HepG2 (cell line): ENCODE data around the gene SPACDR. TPM values are rescaled to one million over a fixed set of nuclear protein-coding genes. Genes with fewer than 3 reads are reported as not detected.
A peak's percentile ranks its signal among the peaks of the same experiment; 100 is the strongest.

Source experiments
- CCAR2 ChIP-seq: fragments of 200-400 bp; formaldehyde crosslinking; optimal IDR thresholded peaks from 2 replicates; pipeline ENCODE3; 2018; ENCODE audit warnings: low read depth, mild to moderate bottlenecking, low read length, moderate library complexity
- CCDC6 ChIP-seq: sonication (generic); formaldehyde crosslinking; IDR thresholded peaks from 2 replicates; pipeline ENCODE4 v1.8.1; 2022; ENCODE audit warnings: mild to moderate bottlenecking, missing genetic modification reagents, moderate library complexity
- EZH2 ChIP-seq: conservative IDR thresholded peaks from 2 replicates; pipeline ENCODE4 v1.6.1; 2012; ENCODE audit warnings: mild to moderate bottlenecking, low read depth, low read length, moderate library complexity
- KLF11 ChIP-seq: IDR thresholded peaks from 2 replicates; pipeline ENCODE4 v1.6.1; 2016; ENCODE audit warnings: missing compliant biosample characterization
- MAFF ChIP-seq: IDR thresholded peaks from 2 replicates; pipeline ENCODE4 v1.6.1; 2011; ENCODE audit warnings: low read depth, low read length, improper control_type of control experiment
- MAFK ChIP-seq, 2 experiments: IDR thresholded peaks in 1 of 2; conservative IDR thresholded peaks in 1 of 2; 2 replicates each; pipeline ENCODE4 v1.6.1; 2011; ENCODE audit warnings: improper control_type of control experiment in 2 of 2, low read length in 2 of 2
- PATZ1 ChIP-seq: sonication (generic); formaldehyde crosslinking; IDR thresholded peaks from 2 replicates; pipeline ENCODE4 v1.4.0; 2020; ENCODE audit warnings: missing genetic modification reagents
- PHF8 ChIP-seq: sonication (generic); formaldehyde crosslinking; IDR thresholded peaks from 2 replicates; pipeline ENCODE4 v1.5.0; 2020; ENCODE audit warnings: missing genetic modification reagents
- SP1 ChIP-seq, 2 experiments: fragments of 450-650 bp in 1 of 2; sonication (generic) in 1 of 2; formaldehyde crosslinking in 1 of 2; IDR thresholded peaks; 2 replicates each; pipeline versions ENCODE4 v1.4.0 to v1.6.1; 2016 to 2020; ENCODE audit warnings: missing genetic modification reagents in 1 of 2
- ZBTB10 ChIP-seq: sonication (generic); formaldehyde crosslinking; IDR thresholded peaks from 2 replicates; pipeline ENCODE4 v1.4.0; 2020; ENCODE audit warnings: missing genetic modification reagents, borderline replicate concordance
- ZBTB3 ChIP-seq: sonication (generic); formaldehyde crosslinking; IDR thresholded peaks from 2 replicates; pipeline ENCODE4 v1.4.0; 2020; ENCODE audit warnings: low read depth, mild to moderate bottlenecking, moderate library complexity, missing genetic modification reagents, borderline replicate concordance
- ZNF549 ChIP-seq: sonication (generic); formaldehyde crosslinking; IDR thresholded peaks from 2 replicates; pipeline ENCODE4 v1.5.0; 2020; ENCODE audit warnings: missing genetic modification reagents
- polyA plus RNA-seq, 8 experiments: library from polyadenylated mRNA; depleted of rRNA in 3 of 8; stranded (reverse) in 7 of 8; unstranded in 1 of 8; fragments of >200 nt; fragmentation: Illumina TruSeq in 4 of 8; extraction: Trizol in 4 of 8; gene quantifications; 2 replicates each; pipeline versions ENCODE4 v1.2.1 to v1.2.3, GENCODE V29; 2011 to 2016; ENCODE audit warnings: low read depth in 4 of 8, missing spikeins in 1 of 8, mixed read lengths in 1 of 8; ENCODE audit not compliant: insufficient read depth in 1 of 8
- total RNA-seq, 5 experiments: library from RNA; depleted of rRNA; stranded (reverse); fragments of >200 nt; fragmentation: Illumina TruSeq; extraction: Trizol; gene quantifications; 2 replicates each; pipeline ENCODE4 v1.2.3, GENCODE V29; 2016; ENCODE audit warnings: low read depth in 1 of 5
- TF ChIP-seq, protein P1 (sequence below): IDR thresholded peaks from 2 replicates; pipeline ENCODE4 v1.6.1; 2016
- TF ChIP-seq, protein P2 (sequence below): fragments of 450-650 bp; IDR thresholded peaks from 2 replicates; pipeline ENCODE4 v1.6.1; 2016

Gene SPACDR
- total and polyA plus RNA-seq, 2 of the 13 experiments (the other 11 are each of a cell fraction or from before 2014, with no cell fraction given) = 0.41 TPM; not detected in 1

DNA sequence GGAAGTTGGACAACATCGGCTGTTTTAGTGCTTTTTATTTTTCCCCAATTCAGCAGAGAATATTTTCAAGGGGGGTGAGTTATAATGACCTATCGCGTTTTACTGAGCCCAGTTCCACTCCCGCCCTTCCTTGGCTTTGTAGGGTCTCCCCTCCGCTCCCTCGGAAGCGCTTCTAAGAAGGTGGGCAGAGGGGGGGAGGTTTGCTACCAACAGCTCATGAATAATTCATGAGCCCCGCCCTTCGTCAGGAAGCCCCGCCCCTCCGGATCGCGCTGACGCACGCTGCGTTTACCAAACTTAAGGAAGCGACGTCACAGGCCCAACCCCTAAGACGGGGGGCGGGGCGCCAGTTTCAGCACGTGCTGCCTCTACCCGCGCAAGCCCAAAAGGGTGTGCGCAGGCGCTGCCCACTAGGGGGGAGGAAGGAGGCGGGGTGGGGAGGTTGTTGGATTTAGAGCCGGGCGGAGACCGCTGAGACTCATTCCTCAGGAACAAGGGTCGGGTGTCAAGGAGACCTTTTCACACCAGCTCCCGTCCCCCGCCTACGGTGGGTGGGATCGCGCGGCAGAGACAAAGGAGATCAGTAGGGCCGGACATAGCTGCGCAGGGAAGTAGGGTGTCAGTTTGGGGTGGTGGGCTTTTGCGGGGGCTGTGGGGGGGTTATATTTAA is 35.0 kb downstream of the SPACDR start (continued):
- peak; percentile 81 for TF ChIP-seq PATZ1
- TF ChIP-seq, protein P1, sequence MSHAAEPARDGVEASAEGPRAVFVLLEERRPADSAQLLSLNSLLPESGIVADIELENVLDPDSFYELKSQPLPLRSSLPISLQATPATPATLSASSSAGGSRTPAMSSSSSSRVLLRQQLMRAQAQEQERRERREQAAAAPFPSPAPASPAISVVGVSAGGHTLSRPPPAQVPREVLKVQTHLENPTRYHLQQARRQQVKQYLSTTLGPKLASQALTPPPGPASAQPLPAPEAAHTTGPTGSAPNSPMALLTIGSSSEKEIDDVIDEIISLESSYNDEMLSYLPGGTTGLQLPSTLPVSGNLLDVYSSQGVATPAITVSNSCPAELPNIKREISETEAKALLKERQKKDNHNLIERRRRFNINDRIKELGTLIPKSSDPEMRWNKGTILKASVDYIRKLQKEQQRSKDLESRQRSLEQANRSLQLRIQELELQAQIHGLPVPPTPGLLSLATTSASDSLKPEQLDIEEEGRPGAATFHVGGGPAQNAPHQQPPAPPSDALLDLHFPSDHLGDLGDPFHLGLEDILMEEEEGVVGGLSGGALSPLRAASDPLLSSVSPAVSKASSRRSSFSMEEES (CRISPR knock-in tag) = peak; percentile 79; the same call in 1 of the 2 replicates
- no peak for TF ChIP-seq ZNF549
- TF ChIP-seq MAFK (conservative IDR thresholded peaks at IDR 0.05 in 1 of 2, IDR thresholded peaks at IDR 0.05 in 1 of 2; ENCODE audit: low read length in 2 of 2) = peak; percentile 0 to 42; a peak in 2 of 4 replicates
- TF ChIP-seq, protein P2, sequence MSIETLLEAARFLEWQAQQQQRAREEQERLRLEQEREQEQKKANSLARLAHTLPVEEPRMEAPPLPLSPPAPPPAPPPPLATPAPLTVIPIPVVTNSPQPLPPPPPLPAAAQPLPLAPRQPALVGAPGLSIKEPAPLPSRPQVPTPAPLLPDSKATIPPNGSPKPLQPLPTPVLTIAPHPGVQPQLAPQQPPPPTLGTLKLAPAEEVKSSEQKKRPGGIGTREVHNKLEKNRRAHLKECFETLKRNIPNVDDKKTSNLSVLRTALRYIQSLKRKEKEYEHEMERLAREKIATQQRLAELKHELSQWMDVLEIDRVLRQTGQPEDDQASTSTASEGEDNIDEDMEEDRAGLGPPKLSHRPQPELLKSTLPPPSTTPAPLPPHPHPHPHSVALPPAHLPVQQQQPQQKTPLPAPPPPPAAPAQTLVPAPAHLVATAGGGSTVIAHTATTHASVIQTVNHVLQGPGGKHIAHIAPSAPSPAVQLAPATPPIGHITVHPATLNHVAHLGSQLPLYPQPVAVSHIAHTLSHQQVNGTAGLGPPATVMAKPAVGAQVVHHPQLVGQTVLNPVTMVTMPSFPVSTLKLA = peak; percentile 85
- peak; percentile 52 for TF ChIP-seq PHF8 (CRISPR knock-in tag)
- no peak for TF ChIP-seq SP1 (IDR thresholded peaks at IDR 0.05)
- TF ChIP-seq SP1 (CRISPR knock-in tag; IDR thresholded peaks at IDR 0.05) = peak; percentile 92
- peak; percentile 23; the same call in 1 of the 2 replicates for TF ChIP-seq KLF11
- TF ChIP-seq MAFF = peak; percentile 18; the same call in 1 of the 2 replicates
- TF ChIP-seq EZH2 = no peak
- TF ChIP-seq CCDC6 (CRISPR knock-in tag) = no peak
- no peak for TF ChIP-seq CCAR2
- TF ChIP-seq ZBTB10 (CRISPR knock-in tag) = no peak
- TF ChIP-seq ZBTB3 (CRISPR knock-in tag) = peak; percentile 34; the same call in 1 of the 2 replicates
